K562 (cell line): Measurements from ENCODE around the gene ZNF738. TPM values are rescaled to one million over a fixed set of nuclear protein-coding genes. Genes with fewer than 3 reads are reported as not detected.
A peak's percentile ranks its signal among the peaks of the same experiment; 100 is the strongest.

Source experiments
- ATAC-seq: fragments of 200-7000 bp; cut with Tn5 transposase; 3 replicates; pipeline ENCODE4 v1.9.1; 2020; ENCODE audit warnings: moderate library complexity
- BruUV-seq: library from RNA; stranded (reverse); fragments of 400-500 nt; replicated peaks from 2 replicates; lab custom pipeline; 2021; lab: Mats Ljungman, UMichigan
- CTCF ChIA-PET: fragments of 300-600 bp; formaldehyde crosslinking; extraction: SDS; loops from one replicate; lab custom pipeline; 2021; ENCODE audit warnings: low intra/inter-chr PET ratio; lab: Yijun Ruan, JAX
- POLR2A ChIA-PET: fragments of 300-600, 350-650 bp; sonication (Branson Sonifier 250); formaldehyde crosslinking; extraction: SDS; loops from one replicate; lab custom pipeline; 2021; ENCODE audit warnings: antibody characterized with exemption, inconsistent platforms; lab: Yijun Ruan, JAX
- DNase-seq, 4 experiments: peaks; one replicate each; pipeline versions ENCODE4 v3.0.0 to v3.0.0-alpha.2; 2011 to 2018; ENCODE audit warnings: low spot score in 3 of 4, mixed read lengths in 3 of 4; ENCODE audit errors: extremely low read depth in 1 of 4
- FAIRE-seq: peaks from 2 replicates; lab custom pipeline; 2011; peaks lifted over from hg19 to GRCh38; lab: Jason Lieb, UNC
- H2AFZ ChIP-seq: 2 replicates; pipeline ENCODE4 v1.6.0; 2011; ENCODE audit warnings: low read depth, low read length, control low read depth, inconsistent platforms
- H3K27ac ChIP-seq: fragments of 200-600 bp; 3 replicates; pipeline ENCODE4 v1.8.0; 2011; ENCODE audit warnings: low read depth, mild to moderate bottlenecking, control low read depth, inconsistent platforms, low read length, moderate library complexity, mixed read lengths; ENCODE audit errors: extremely low read depth
- H3K27me3 ChIP-seq, 2 experiments: fragments of 300-600 bp in 1 of 2; 2 replicates in 1 of 2; 3 replicates in 1 of 2; pipeline versions ENCODE4 v1.6.0 to v1.8.0; 2011; ENCODE audit warnings: inconsistent platforms in 2 of 2, low read length in 2 of 2, mild to moderate bottlenecking in 1 of 2, mixed read lengths in 1 of 2, moderate library complexity in 1 of 2; ENCODE audit not compliant: control insufficient read depth in 2 of 2, insufficient read depth in 2 of 2
- H3K36me3 ChIP-seq: fragments of 300-600 bp; 3 replicates; pipeline ENCODE4 v1.8.0; 2011; ENCODE audit warnings: mild to moderate bottlenecking, low read length, inconsistent platforms; ENCODE audit not compliant: control insufficient read depth, insufficient read depth
- H3K4me1 ChIP-seq, 2 experiments: fragments of 200-600 bp in 1 of 2; replicated peaks in 1 of 2; 2 replicates in 1 of 2; 3 replicates in 1 of 2; pipeline versions ENCODE4 v1.5.1 to v1.8.0; 2011; ENCODE audit warnings: inconsistent platforms in 2 of 2, low read length in 2 of 2, mild to moderate bottlenecking in 1 of 2, mixed read lengths in 1 of 2, moderate library complexity in 1 of 2; ENCODE audit not compliant: control insufficient read depth in 2 of 2, insufficient read depth in 2 of 2
- H3K4me2 ChIP-seq: 2 replicates; pipeline ENCODE4 v1.6.1; 2011; ENCODE audit warnings: low read length, control low read depth, inconsistent platforms, mixed read lengths; ENCODE audit not compliant: insufficient read depth
- H3K4me3 ChIP-seq: fragments of 200-600 bp; sonication (generic), shearing (Covaris generic); 2 replicates; pipeline ENCODE4 v1.5.1; 2016; ENCODE audit warnings: control low read depth, inconsistent platforms
- H3K79me2 ChIP-seq: fragments of 200-600 bp; 3 replicates; pipeline ENCODE4 v1.8.0; 2011; ENCODE audit warnings: low read length, inconsistent platforms; ENCODE audit not compliant: control insufficient read depth, insufficient read depth
- H3K9ac ChIP-seq, 2 experiments: 2 replicates each; pipeline versions ENCODE4 v1.6.0 to v1.6.1; 2011; ENCODE audit warnings: low read depth in 2 of 2, low read length in 2 of 2, control low read depth in 1 of 2, inconsistent platforms in 1 of 2, mild to moderate bottlenecking in 1 of 2, mixed read lengths in 1 of 2; ENCODE audit not compliant: insufficient read depth in 1 of 2
- H3K9me1 ChIP-seq: one replicate; pipeline ENCODE4 v1.6.0; 2011; ENCODE audit warnings: inconsistent platforms, mild to moderate bottlenecking, low read length, moderate library complexity; ENCODE audit not compliant: control insufficient read depth, insufficient read depth
- H3K9me3 ChIP-seq: replicated peaks from 2 replicates; pipeline ENCODE4 v1.5.1; 2011; ENCODE audit warnings: low read depth, low read length, inconsistent platforms; ENCODE audit not compliant: control insufficient read depth, insufficient read depth
- H4K20me1 ChIP-seq: replicated peaks from 2 replicates; pipeline ENCODE4 v1.6.1; 2011; ENCODE audit warnings: low read length, inconsistent platforms, mixed read lengths; ENCODE audit not compliant: control insufficient read depth, insufficient read depth
- EGR1 ChIP-seq: fragments of 450-650 bp; conservative IDR thresholded peaks from 2 replicates; pipeline ENCODE4 v1.6.1; 2017; ENCODE audit warnings: mild to moderate bottlenecking
- ZNF512 ChIP-seq: IDR thresholded peaks from 2 replicates; pipeline ENCODE4 v1.6.1; 2016; ENCODE audit warnings: missing genetic modification characterization, missing compliant biosample characterization
- WGBS: fragments of 100-300 bp; shearing (Covaris generic); methylation state at CpG from one replicate; pipeline ENCODE4 v1.1.6; 2016; ENCODE audit warnings: low coverage, mixed read lengths; ENCODE audit not compliant: insufficient coverage; ENCODE audit errors: missing lambda C conversion rate; 5-methylcytosine and 5-hydroxymethylcytosine counted together
- in situ Hi-C: fragments of 300-500 bp; cut with MboI; formaldehyde crosslinking; loops from 4 replicates; pipeline ENCODE4 v1.15.0; 2018; ENCODE audit warnings: inconsistent platforms, mixed read lengths
- intact Hi-C: fragments of 100-400 bp; cut with micrococcal nuclease; formaldehyde crosslinking; loops from 2 replicates; pipeline ENCODE4 v1.14.2; 2022
- polyA plus RNA-seq, 8 experiments: library from polyadenylated mRNA; depleted of rRNA in 4 of 8; stranded (reverse) in 5 of 8; unstranded in 3 of 8; fragments of >200 nt; fragmentation: Nextera tagmentation in 2 of 8; fragmentation: Illumina TruSeq in 1 of 8; extraction: Ambion mirVana in 2 of 8; extraction: Trizol in 1 of 8; gene quantifications; 2 replicates each; pipeline versions ENCODE4 v1.2.1 to v1.2.3, GENCODE V29; 2011 to 2014; ENCODE audit warnings: inconsistent platforms in 1 of 8, missing spikeins in 1 of 8
- total RNA-seq, 7 experiments: library from RNA; depleted of rRNA in 6 of 7; stranded (reverse); fragments of >200 nt in 6 of 7; fragmentation: Illumina TruSeq in 2 of 7; extraction: Trizol in 2 of 7; gene quantifications; 2 replicates each; pipeline versions ENCODE4 v1.2.1 to v1.2.3, GENCODE V29; 2011 to 2021; ENCODE audit warnings: low replicate concordance in 1 of 7

Gene ZNF738
- total and polyA plus RNA-seq, 9 of the 15 experiments (the other 6 are each of a cell fraction or from before 2014, with no cell fraction given), result 5.6 to 15.0 (median 8.6) TPM

DNA sequence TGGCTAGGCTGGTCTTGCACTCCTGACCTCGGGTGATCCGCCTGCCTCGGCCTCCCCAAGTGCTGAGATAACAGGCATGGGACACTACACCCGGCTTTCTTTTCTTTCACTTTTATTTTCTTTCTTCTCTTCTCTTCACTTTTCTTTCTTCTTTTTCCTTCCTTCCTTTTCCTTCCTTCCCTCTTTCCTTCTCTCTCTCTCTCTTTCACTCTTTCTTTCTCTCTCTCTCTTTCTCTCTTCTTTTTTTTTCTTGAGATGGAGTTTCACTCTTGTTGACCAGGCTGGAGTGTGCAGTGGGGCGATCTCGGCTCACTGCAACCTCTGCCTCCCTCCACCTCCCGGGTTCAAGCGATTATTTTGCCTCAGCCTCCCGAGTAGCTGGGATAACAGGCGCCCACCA is 37.3 kb downstream of the ZNF738 start:
- Histone ChIP-seq H3K4me3 (no peak overlapping the region), H3K27ac (no peak overlapping the region), H3K27me3 (no peaks in the 10 kb centered on the region), H2AFZ (peak overlapping the region; percentile 98; the same call in 1 of the 2 replicates), H3K9ac (no peak overlapping the region), H3K36me3 (peaks cover 20% of the 10 kb centered on the region; the same call in 1 of the 3 replicates), H3K79me2 (peaks cover 19% of the 10 kb centered on the region), H3K9me1 (no peaks in the 10 kb centered on the region), H3K9me3 (0 out of 2 replicates have a peak, but pooled peaks cover 2% of the 10 kb centered on the region), H3K4me1 (peaks cover 3% of the 10 kb centered on the region in 2 experiments; a peak in 3 of 5 replicates), H4K20me1 (no peaks in the 10 kb centered on the region), H3K4me2 (no peak overlapping the region)
- in situ Hi-C loops, result no loop called here
- 56% methylated on average over 6 of the region's 10 CpGs for WGBS
- FAIRE-seq, result no peak
- intact Hi-C loops, result no loop called here
- no peak for DNase-seq
- ChIA-PET POLR2A (interaction anchor here (2.0 kb wide), 1 partner anchor 15 kb away, joined by 9 read pairs; no protein-coding TSS in a partner anchor), CTCF (no interaction called here)
- ATAC-seq, result no peak
- TF ChIP-seq ZNF512 (tag) (peak; percentile 75), EGR1 (no peak)
- BruUV-seq, result no TSS peak
